ENCODE results near the gene AMPD3.

DNA sequence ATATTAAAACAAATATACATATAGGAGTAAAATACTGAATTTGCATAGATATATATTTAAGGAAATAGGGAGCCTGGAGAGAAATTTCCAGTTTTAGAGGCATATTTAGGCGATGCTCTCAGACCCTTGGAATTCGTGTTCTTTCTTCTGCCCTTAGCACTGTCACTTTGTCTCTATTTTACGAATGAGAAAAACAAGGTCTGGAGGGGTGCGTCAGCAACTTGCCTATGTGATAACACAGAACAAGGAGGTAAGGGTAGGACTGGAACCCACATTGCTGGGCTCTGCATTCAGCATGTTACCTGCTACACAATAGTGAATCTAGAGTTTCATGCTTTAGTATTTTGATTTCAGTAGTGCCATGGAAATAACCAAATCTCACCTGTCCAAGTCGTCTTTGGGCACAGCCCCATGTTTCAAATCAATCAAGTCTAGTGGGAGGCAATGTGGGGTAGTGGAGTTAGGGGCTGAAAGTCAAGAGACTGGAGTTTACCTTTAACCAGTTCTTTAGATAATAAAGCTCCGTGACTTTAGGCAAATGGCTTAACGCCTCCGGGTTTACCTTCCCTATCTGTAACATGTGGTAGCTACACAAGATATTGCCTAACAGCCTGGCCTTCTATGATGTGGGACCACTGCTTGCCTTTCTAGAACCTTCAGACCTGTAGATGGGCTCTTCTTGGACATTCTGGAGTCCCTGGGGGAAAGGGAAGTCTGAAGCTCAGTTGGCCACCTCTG lies 44.8 kb upstream of the AMPD3 start:
- TF ChIP-seq, protein P1, sequence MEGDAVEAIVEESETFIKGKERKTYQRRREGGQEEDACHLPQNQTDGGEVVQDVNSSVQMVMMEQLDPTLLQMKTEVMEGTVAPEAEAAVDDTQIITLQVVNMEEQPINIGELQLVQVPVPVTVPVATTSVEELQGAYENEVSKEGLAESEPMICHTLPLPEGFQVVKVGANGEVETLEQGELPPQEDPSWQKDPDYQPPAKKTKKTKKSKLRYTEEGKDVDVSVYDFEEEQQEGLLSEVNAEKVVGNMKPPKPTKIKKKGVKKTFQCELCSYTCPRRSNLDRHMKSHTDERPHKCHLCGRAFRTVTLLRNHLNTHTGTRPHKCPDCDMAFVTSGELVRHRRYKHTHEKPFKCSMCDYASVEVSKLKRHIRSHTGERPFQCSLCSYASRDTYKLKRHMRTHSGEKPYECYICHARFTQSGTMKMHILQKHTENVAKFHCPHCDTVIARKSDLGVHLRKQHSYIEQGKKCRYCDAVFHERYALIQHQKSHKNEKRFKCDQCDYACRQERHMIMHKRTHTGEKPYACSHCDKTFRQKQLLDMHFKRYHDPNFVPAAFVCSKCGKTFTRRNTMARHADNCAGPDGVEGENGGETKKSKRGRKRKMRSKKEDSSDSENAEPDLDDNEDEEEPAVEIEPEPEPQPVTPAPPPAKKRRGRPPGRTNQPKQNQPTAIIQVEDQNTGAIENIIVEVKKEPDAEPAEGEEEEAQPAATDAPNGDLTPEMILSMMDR (IDR thresholded peaks at IDR 0.05; ENCODE audit: low read depth, low read length) = no peak
- no peak for TF ChIP-seq EZH2phosphoT487 (IDR thresholded peaks at IDR 0.05; ENCODE audit: low read depth)
